ENCODE data around the gene APOL5.
"Not testable (repeated sequence)": the region's sequence is repeated elsewhere in the genome, so short reads cannot be mapped to it uniquely, and the experiment has no call there.

Gene APOL5

GRCh38 chr22:35711336-35711735, 6.3 kb upstream of the APOL5 start:
- no peak for DNase-seq (ENCODE audit: low read depth)

GRCh38 chr22:35712672-35713071, 5.0 kb upstream of the APOL5 start:
- no peak for DNase-seq (ENCODE audit: low read depth)

GRCh38 chr22:35719212-35719875, 1.7 kb downstream of the APOL5 start:
- no peak for DNase-seq (ENCODE audit: low read depth)

GRCh38 chr22:35721960-35722359, 4.3 kb downstream of the APOL5 start:
- no peak for DNase-seq (ENCODE audit: low read depth)

GRCh38 chr22:35725521-35725920, 7.8 kb downstream of the APOL5 start:
- no peak for DNase-seq (ENCODE audit: low read depth)

- no peak for DNase-seq (ENCODE audit: low read depth)
Measured at GRCh38 chr22:35726398-35726797, 8.7 kb downstream of the APOL5 start.

GRCh38 chr22:35726933-35727332, 9.3 kb downstream of the APOL5 start:
- DNase-seq (ENCODE audit: low read depth) = no peak

- no peak for DNase-seq (ENCODE audit: low read depth)
Measured at GRCh38 chr22:35727436-35727835, 9.8 kb downstream of the APOL5 start.

GRCh38 chr22:35728639-35729308, 11.1 kb downstream of the APOL5 start:
- DNase-seq (ENCODE audit: low read depth) = no peak

GRCh38 chr22:35729309-35729698, 11.6 kb downstream of the APOL5 start:
- DNase-seq (ENCODE audit: low read depth) = no peak

- no peak for DNase-seq (ENCODE audit: low read depth)
Measured at GRCh38 chr22:35731321-35731720, 13.6 kb downstream of the APOL5 start.

- DNase-seq (ENCODE audit: low read depth) = no peak
Measured at GRCh38 chr22:35732116-35732515, 14.4 kb downstream of the APOL5 start.

GRCh38 chr22:35733036-35733435, 15.4 kb downstream of the APOL5 start:
- no peak for DNase-seq (ENCODE audit: low read depth)

GRCh38 chr22:35733791-35734516, 16.3 kb downstream of the APOL5 start:
- no peak for DNase-seq (ENCODE audit: low read depth)

GRCh38 chr22:35734517-35734827, 16.8 kb downstream of the APOL5 start:
- DNase-seq (ENCODE audit: low read depth) = no peak

- DNase-seq (ENCODE audit: low read depth) = no peak
Measured at GRCh38 chr22:35735542-35735941, 17.9 kb downstream of the APOL5 start.

- no peak for DNase-seq (ENCODE audit: low read depth)
Measured at GRCh38 chr22:35736166-35736565, 18.5 kb downstream of the APOL5 start.

- DNase-seq (ENCODE audit: low read depth) = no peak
Measured at GRCh38 chr22:35736701-35737100, 19.0 kb downstream of the APOL5 start.

GRCh38 chr22:35737886-35738285, 20.2 kb downstream of the APOL5 start:
- not testable (repeated sequence) for DNase-seq (ENCODE audit: low read depth)

GRCh38 chr22:35739076-35739930, 21.6 kb downstream of the APOL5 start:
- DNase-seq (ENCODE audit: low read depth) = peak; percentile 18

GRCh38 chr22:35739931-35740380, 22.3 kb downstream of the APOL5 start:
- no peak for DNase-seq (ENCODE audit: low read depth)

GRCh38 chr22:35740616-35741015, 22.9 kb downstream of the APOL5 start:
- DNase-seq (ENCODE audit: low read depth) = no peak

All from EH (cell line).